A673 (cell line): Measurements from ENCODE around the gene POU2F3.

Source experiments
- EZH2 ChIP-seq: fragments of 200-600 bp; sonication (generic); IDR thresholded peaks from 2 replicates; pipeline ENCODE4 v1.6.1; 2017; ENCODE audit warnings: borderline replicate concordance, low read depth, mild to moderate bottlenecking, mixed read lengths, antibody characterized with exemption, low read length; ENCODE audit not compliant: poor library complexity, severe bottlenecking
- TF ChIP-seq, protein P1 (sequence below): fragments of 300-800, 200-600 bp; sonication (generic); conservative IDR thresholded peaks from 2 replicates; pipeline ENCODE4 v1.5.1; 2017; ENCODE audit warnings: low read depth, mild to moderate bottlenecking, antibody characterized with exemption, low read length, moderate library complexity, mixed read lengths

GRCh38 chr11:120326228-120326627 lies 86.3 kb downstream of the POU2F3 start:
- TF ChIP-seq EZH2, result no peak
- TF ChIP-seq, protein P1, sequence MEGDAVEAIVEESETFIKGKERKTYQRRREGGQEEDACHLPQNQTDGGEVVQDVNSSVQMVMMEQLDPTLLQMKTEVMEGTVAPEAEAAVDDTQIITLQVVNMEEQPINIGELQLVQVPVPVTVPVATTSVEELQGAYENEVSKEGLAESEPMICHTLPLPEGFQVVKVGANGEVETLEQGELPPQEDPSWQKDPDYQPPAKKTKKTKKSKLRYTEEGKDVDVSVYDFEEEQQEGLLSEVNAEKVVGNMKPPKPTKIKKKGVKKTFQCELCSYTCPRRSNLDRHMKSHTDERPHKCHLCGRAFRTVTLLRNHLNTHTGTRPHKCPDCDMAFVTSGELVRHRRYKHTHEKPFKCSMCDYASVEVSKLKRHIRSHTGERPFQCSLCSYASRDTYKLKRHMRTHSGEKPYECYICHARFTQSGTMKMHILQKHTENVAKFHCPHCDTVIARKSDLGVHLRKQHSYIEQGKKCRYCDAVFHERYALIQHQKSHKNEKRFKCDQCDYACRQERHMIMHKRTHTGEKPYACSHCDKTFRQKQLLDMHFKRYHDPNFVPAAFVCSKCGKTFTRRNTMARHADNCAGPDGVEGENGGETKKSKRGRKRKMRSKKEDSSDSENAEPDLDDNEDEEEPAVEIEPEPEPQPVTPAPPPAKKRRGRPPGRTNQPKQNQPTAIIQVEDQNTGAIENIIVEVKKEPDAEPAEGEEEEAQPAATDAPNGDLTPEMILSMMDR, result no peak
